ENCODE results near the gene NDFIP1.

DNA sequence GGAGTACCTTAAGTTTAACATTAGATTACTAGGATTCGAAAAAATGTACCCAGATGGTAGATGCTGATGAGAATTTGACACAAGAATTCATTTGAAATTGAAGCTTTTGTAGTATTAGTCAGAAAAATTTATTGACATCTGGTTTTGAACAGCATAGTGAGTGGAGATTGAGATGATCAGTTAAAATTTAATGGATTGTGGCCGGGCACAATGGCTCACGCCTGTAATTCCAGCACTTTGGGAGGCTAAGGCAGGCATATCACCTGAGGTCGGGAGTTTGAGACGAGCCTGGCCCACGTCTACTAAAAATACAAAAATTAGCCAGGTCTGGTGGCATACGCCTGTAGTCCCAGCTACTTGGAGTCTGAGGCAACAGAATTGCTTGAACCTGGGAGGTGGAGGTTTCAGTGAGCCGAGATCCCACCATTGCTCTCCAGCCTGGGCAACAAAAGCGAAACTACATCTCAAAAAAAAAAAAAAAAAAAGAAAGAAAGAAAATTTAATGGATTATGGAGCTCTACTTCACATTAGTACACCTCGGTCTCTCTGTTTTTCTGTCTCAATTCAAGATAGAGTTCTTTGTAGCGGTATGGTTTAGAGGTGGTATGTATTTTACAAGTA lies 21.0 kb downstream of the NDFIP1 start:
- TF ChIP-seq, protein P1, sequence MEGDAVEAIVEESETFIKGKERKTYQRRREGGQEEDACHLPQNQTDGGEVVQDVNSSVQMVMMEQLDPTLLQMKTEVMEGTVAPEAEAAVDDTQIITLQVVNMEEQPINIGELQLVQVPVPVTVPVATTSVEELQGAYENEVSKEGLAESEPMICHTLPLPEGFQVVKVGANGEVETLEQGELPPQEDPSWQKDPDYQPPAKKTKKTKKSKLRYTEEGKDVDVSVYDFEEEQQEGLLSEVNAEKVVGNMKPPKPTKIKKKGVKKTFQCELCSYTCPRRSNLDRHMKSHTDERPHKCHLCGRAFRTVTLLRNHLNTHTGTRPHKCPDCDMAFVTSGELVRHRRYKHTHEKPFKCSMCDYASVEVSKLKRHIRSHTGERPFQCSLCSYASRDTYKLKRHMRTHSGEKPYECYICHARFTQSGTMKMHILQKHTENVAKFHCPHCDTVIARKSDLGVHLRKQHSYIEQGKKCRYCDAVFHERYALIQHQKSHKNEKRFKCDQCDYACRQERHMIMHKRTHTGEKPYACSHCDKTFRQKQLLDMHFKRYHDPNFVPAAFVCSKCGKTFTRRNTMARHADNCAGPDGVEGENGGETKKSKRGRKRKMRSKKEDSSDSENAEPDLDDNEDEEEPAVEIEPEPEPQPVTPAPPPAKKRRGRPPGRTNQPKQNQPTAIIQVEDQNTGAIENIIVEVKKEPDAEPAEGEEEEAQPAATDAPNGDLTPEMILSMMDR (IDR thresholded peaks at IDR 0.05), result no peak
- TF ChIP-seq POLR2A (IDR thresholded peaks at IDR 0.05), result no peak

All from right lobe of liver (tissue), 4 donors.